Fibroblast of skin of back (primary cell): ENCODE measurements around the gene ACTN3.
"Not testable (repeated sequence)": the region's sequence is repeated elsewhere in the genome, so short reads cannot be mapped to it uniquely, and the experiment has no call there.

ENCODE experiments used
- DNase-seq: peaks from one replicate; pipeline ENCODE4 v3.0.0-alpha.2; 2013

Gene ACTN3

GRCh38 chr11:66567787-66568123, 21.1 kb downstream of the ACTN3 start:
- DNase-seq, result no peak

GRCh38 chr11:66568124-66568916, 21.6 kb downstream of the ACTN3 start, which contains the start of gene CTSF:
TSS of gene CTSF (minus strand) at chr11:66568606. CDS start at chr11:66568486, 120 bp downstream.
- peak; percentile 71 for DNase-seq

- DNase-seq, result no peak
These were observed 22.4 kb downstream of the ACTN3 start for GRCh38 chr11:66569076-66569475.

GRCh38 chr11:66570079-66570849, 23.6 kb downstream of the ACTN3 start:
- no peak for DNase-seq

GRCh38 chr11:66570850-66571180, 24.1 kb downstream of the ACTN3 start:
- DNase-seq, result no peak

GRCh38 chr11:66579017-66579606, 32.4 kb downstream of the ACTN3 start:
- peak; percentile 65 for DNase-seq

- no peak for DNase-seq
These were observed 34.1 kb downstream of the ACTN3 start for GRCh38 chr11:66580803-66581202.

GRCh38 chr11:66581261-66581660, 34.6 kb downstream of the ACTN3 start:
- no peak for DNase-seq

GRCh38 chr11:66582565-66583147, 36.0 kb downstream of the ACTN3 start:
- DNase-seq, result not testable (repeated sequence)

- DNase-seq, result not testable (repeated sequence)
These were observed 38.7 kb downstream of the ACTN3 start for GRCh38 chr11:66585447-66585846.

- DNase-seq, result no peak
These were observed 39.4 kb downstream of the ACTN3 start for GRCh38 chr11:66586136-66586535.

- not testable (repeated sequence) for DNase-seq
These were observed 42.6 kb downstream of the ACTN3 start for GRCh38 chr11:66589315-66589714.

GRCh38 chr11:66589996-66590675, 43.4 kb downstream of the ACTN3 start:
- no peak for DNase-seq

GRCh38 chr11:66591175-66591574, 44.5 kb downstream of the ACTN3 start:
- DNase-seq, result no peak

- DNase-seq, result peak; percentile 92
These were observed 46.0 kb downstream of the ACTN3 start, which contains the start of the genes CCDC87 and CCS for GRCh38 chr11:66592457-66593302. TSS of gene CCDC87 (minus strand) at chr11:66593063. CDS start at chr11:66593015, 48 bp downstream. TSS of gene CCS (plus strand) at chr11:66593185. CDS start at chr11:66593262, 77 bp downstream.

- no peak for DNase-seq
These were observed 46.6 kb downstream of the ACTN3 start for GRCh38 chr11:66593303-66593635.

GRCh38 chr11:66593650-66594049, 46.9 kb downstream of the ACTN3 start:
- DNase-seq, result no peak

GRCh38 chr11:66595245-66595904, 48.7 kb downstream of the ACTN3 start:
- no peak for DNase-seq

- DNase-seq, result no peak
These were observed 52.3 kb downstream of the ACTN3 start for GRCh38 chr11:66598993-66599392.

- DNase-seq, result no peak
These were observed 53.5 kb downstream of the ACTN3 start for GRCh38 chr11:66600219-66600618.
